Measurements from ENCODE around the gene PARP12.

GRCh38 chr7:140027858-140028257 lies 34.9 kb downstream of the PARP12 start:
- TF ChIP-seq EZH2phosphoT487 (IDR thresholded peaks at IDR 0.05; ENCODE audit: insufficient read depth, low read depth), result no peak
- no peak for TF ChIP-seq EZH2 (IDR thresholded peaks at IDR 0.05; ENCODE audit: insufficient read depth, poor library complexity, severe bottlenecking)

Measured in GM23248 (cell line).